Measurements from ENCODE around the gene SORT1.

GRCh38 chr1:109293026-109293425 is 104.7 kb downstream of the SORT1 start:
- TF ChIP-seq CTCF (conservative IDR thresholded peaks at IDR 0.05; ENCODE audit: low read depth, low read length) (no peak), EZH2 (IDR thresholded peaks at IDR 0.05; ENCODE audit: borderline replicate concordance, low read depth, low read length, poor library complexity, severe bottlenecking) (no peak)

All from A673 (cell line).